H9 (cell line): ENCODE measurements around the gene SGIP1. TPM values are rescaled to one million over a fixed set of nuclear protein-coding genes. Genes with fewer than 3 reads are reported as not detected.

ENCODE experiments used
- DNase-seq: peaks from one replicate; pipeline ENCODE4 v3.0.0-alpha.2; 2017
- H2AFZ ChIP-seq: one replicate; pipeline ENCODE4 v1.6.1; 2013; ENCODE audit warnings: mild to moderate bottlenecking, low read length, control low read depth, moderate library complexity
- H2AK5ac ChIP-seq: 2 replicates; pipeline ENCODE4 v1.6.1; 2013; ENCODE audit warnings: low read length, control low read depth, mixed read lengths; ENCODE audit not compliant: insufficient read length
- H2BK120ac ChIP-seq: one replicate; pipeline ENCODE4 v1.6.1; 2013; ENCODE audit warnings: low read depth, mild to moderate bottlenecking, low read length, control low read depth, inconsistent platforms; ENCODE audit not compliant: poor library complexity, severe bottlenecking
- H2BK12ac ChIP-seq: 2 replicates; pipeline ENCODE4 v1.6.1; 2013; ENCODE audit warnings: low read length, control low read depth, mixed read lengths, low read depth; ENCODE audit not compliant: insufficient read length
- H2BK15ac ChIP-seq: 2 replicates; pipeline ENCODE4 v1.6.1; 2013; ENCODE audit warnings: low read depth, low read length, control low read depth
- H2BK20ac ChIP-seq: one replicate; pipeline ENCODE4 v1.6.1; 2013; ENCODE audit warnings: low read depth, mild to moderate bottlenecking, low read length, control low read depth, inconsistent platforms; ENCODE audit not compliant: poor library complexity, severe bottlenecking
- H2BK5ac ChIP-seq: 2 replicates; pipeline ENCODE4 v1.6.1; 2013; ENCODE audit warnings: low read length, control low read depth, mixed read lengths; ENCODE audit not compliant: insufficient read length
- H3K14ac ChIP-seq: 2 replicates; pipeline ENCODE4 v1.6.1; 2013; ENCODE audit warnings: low read length, control low read depth; ENCODE audit not compliant: insufficient read depth
- H3K18ac ChIP-seq: 2 replicates; pipeline ENCODE4 v1.6.1; 2013; ENCODE audit warnings: low read depth, mild to moderate bottlenecking, mixed read lengths, low read length, control low read depth; ENCODE audit not compliant: insufficient read length
- H3K23ac ChIP-seq: 2 replicates; pipeline ENCODE4 v1.6.1; 2013; ENCODE audit warnings: low read length, control low read depth, mixed read lengths, low read depth; ENCODE audit not compliant: insufficient read length
- H3K23me2 ChIP-seq: 2 replicates; pipeline ENCODE4 v1.6.1; 2013; ENCODE audit warnings: low read depth, mild to moderate bottlenecking, mixed read lengths, low read length, control low read depth; ENCODE audit not compliant: insufficient read length, poor library complexity, severe bottlenecking
- H3K27ac ChIP-seq: 2 replicates; pipeline ENCODE4 v1.5.1; 2013; ENCODE audit warnings: low read length, control low read depth, mixed read lengths, low read depth; ENCODE audit not compliant: insufficient read length
- H3K27me3 ChIP-seq: 2 replicates; pipeline ENCODE4 v1.6.1; 2013; ENCODE audit warnings: low read length, control low read depth, inconsistent platforms; ENCODE audit not compliant: insufficient read depth
- H3K4ac ChIP-seq: 2 replicates; pipeline ENCODE4 v1.6.1; 2013; ENCODE audit warnings: low read depth, mild to moderate bottlenecking, control low read depth, inconsistent platforms, low read length, moderate library complexity
- H3K4me1 ChIP-seq: 2 replicates; pipeline ENCODE4 v1.6.1; 2013; ENCODE audit warnings: low read length, control low read depth, inconsistent platforms; ENCODE audit not compliant: insufficient read depth
- H3K4me2 ChIP-seq: 2 replicates; pipeline ENCODE4 v1.6.1; 2013; ENCODE audit warnings: low read length, control low read depth, mixed read lengths; ENCODE audit not compliant: insufficient read length, insufficient read depth
- H3K56ac ChIP-seq: 2 replicates; pipeline ENCODE4 v1.6.1; 2013; ENCODE audit warnings: low read depth, mild to moderate bottlenecking, mixed read lengths, low read length, control low read depth; ENCODE audit not compliant: insufficient read length
- H3K79me1 ChIP-seq: 2 replicates; pipeline ENCODE4 v1.6.1; 2013; ENCODE audit warnings: low read depth, mild to moderate bottlenecking, moderate library complexity, low read length, control low read depth, inconsistent platforms; ENCODE audit not compliant: insufficient read depth, poor library complexity, severe bottlenecking
- H3K79me2 ChIP-seq: 2 replicates; pipeline ENCODE4 v1.6.1; 2013; ENCODE audit warnings: low read length, control low read depth, inconsistent platforms; ENCODE audit not compliant: insufficient read depth
- H3K9ac ChIP-seq: 2 replicates; pipeline ENCODE4 v1.6.1; 2013; ENCODE audit warnings: low read length, control low read depth, mixed read lengths; ENCODE audit not compliant: insufficient read length; ENCODE audit errors: extremely low read depth
- H3K9me3 ChIP-seq: one replicate; pipeline ENCODE4 v1.6.1; 2013; ENCODE audit warnings: low read depth, low read length, inconsistent platforms; ENCODE audit not compliant: control insufficient read depth
- H3T11ph ChIP-seq: one replicate; pipeline ENCODE4 v1.6.1; 2013; ENCODE audit warnings: mild to moderate bottlenecking, low read length, control low read depth, inconsistent platforms
- H4K20me1 ChIP-seq: one replicate; pipeline ENCODE4 v1.6.1; 2013; ENCODE audit not compliant: control insufficient read depth, insufficient read length, insufficient read depth
- H4K5ac ChIP-seq: 2 replicates; pipeline ENCODE4 v1.6.1; 2013; ENCODE audit warnings: low read depth, mild to moderate bottlenecking, mixed read lengths, low read length, control low read depth; ENCODE audit not compliant: insufficient read length
- H4K8ac ChIP-seq: replicated peaks from 2 replicates; pipeline ENCODE4 v1.6.1; 2013; ENCODE audit warnings: low read length, control low read depth, mixed read lengths, low read depth; ENCODE audit not compliant: insufficient read length
- H4K91ac ChIP-seq: 2 replicates; pipeline ENCODE4 v1.6.1; 2013; ENCODE audit warnings: low read depth, mild to moderate bottlenecking, moderate library complexity, mixed read lengths, low read length, control low read depth; ENCODE audit not compliant: insufficient read length
- H3K27ac Mint-ChIP-seq, 3 experiments: 2 replicates in 2 of 3; 3 replicates in 1 of 3; pipeline ENCODE4 v1.8.0; 2020 to 2021; ENCODE audit warnings: mixed read lengths in 3 of 3, mild to moderate bottlenecking in 1 of 3, moderate library complexity in 1 of 3
- H3K27me3 Mint-ChIP-seq: 2 replicates; pipeline ENCODE4 v1.8.0; 2021; ENCODE audit warnings: low read depth, mild to moderate bottlenecking, moderate library complexity, mixed read lengths
- H3K36me3 Mint-ChIP-seq, 3 experiments: 2 replicates in 2 of 3; 3 replicates in 1 of 3; pipeline ENCODE4 v1.8.0; 2020 to 2021; ENCODE audit warnings: low read depth in 3 of 3, mixed read lengths in 3 of 3; ENCODE audit not compliant: insufficient read depth in 1 of 3
- H3K4me1 Mint-ChIP-seq, 2 experiments: 2 replicates each; pipeline ENCODE4 v1.8.0; 2020; ENCODE audit warnings: mixed read lengths in 2 of 2
- H3K4me3 Mint-ChIP-seq, 2 experiments: 2 replicates in 1 of 2; 3 replicates in 1 of 2; pipeline ENCODE4 v1.8.0; 2020 to 2021; ENCODE audit warnings: mild to moderate bottlenecking in 2 of 2, mixed read lengths in 2 of 2, moderate library complexity in 1 of 2
- H3K9me3 Mint-ChIP-seq, 2 experiments: 2 replicates in 1 of 2; 3 replicates in 1 of 2; pipeline ENCODE4 v1.8.0; 2020; ENCODE audit warnings: mild to moderate bottlenecking in 2 of 2, mixed read lengths in 2 of 2, moderate library complexity in 1 of 2
- CTCF ChIP-seq: fragments of 200-600 bp; sonication (generic); conservative IDR thresholded peaks from 3 replicates; pipeline ENCODE4 v1.8.0; 2021; ENCODE audit warnings: antibody characterized with exemption, mild to moderate bottlenecking
- total RNA-seq: library from RNA; stranded (reverse); gene quantifications from 2 replicates; pipeline ENCODE4 v1.2.1, GENCODE V29; 2021

The SGIP1 gene
- total RNA-seq, 1 experiment from 2014 or later = 1.5 TPM

DNA sequence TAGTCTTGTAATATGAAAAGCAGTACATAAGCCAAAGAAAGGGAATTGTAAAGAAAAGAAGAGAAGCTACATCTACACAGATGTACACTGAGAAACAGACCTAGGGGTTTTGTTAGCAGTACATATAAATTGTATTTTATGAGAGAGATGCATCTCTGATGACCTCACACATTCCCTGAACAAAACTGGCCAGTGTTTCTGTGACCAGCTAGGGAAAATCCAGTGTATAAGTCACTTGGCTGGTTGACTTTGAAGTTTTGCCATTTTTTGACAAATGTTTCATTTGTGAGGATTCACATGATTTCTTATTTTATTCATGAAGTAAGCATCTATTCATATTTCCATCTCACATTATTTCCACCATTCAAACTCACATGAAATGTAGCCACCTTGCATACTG, 190.0 kb downstream of the SGIP1 start:
- Mint-ChIP-seq H3K9me3 (peaks cover 0 to 4% of the 10 kb centered on the region in 2 experiments; a peak in 2 of 5 replicates), H3K4me3 (no peak overlapping the region), H3K36me3 (no peaks in the 10 kb centered on the region), H3K27me3 (peaks cover 7% of the 10 kb centered on the region), H3K4me1 (peaks cover 3 to 4% of the 10 kb centered on the region in 2 experiments; a peak in 3 of 4 replicates), H3K27ac (no peak overlapping the region)
- Histone ChIP-seq H3K4me1 (peaks cover 3% of the 10 kb centered on the region; the same call in 1 of the 2 replicates), H3K79me2 (no peaks in the 10 kb centered on the region), H3K9ac (no peak overlapping the region), H3K18ac (no peak overlapping the region), H3K14ac (no peak overlapping the region), H4K5ac (no peak overlapping the region), H3T11ph (no peak overlapping the region), H2BK5ac (no peak overlapping the region), H4K91ac (no peak overlapping the region), H4K8ac (no peak overlapping the region), H3K23ac (no peak overlapping the region), H3K79me1 (no peaks in the 10 kb centered on the region), H2BK15ac (no peak overlapping the region), H3K4ac (no peak overlapping the region), H2BK12ac (no peak overlapping the region), H2AK5ac (no peak overlapping the region), H3K23me2 (no peaks in the 10 kb centered on the region), H3K9me3 (no peaks in the 10 kb centered on the region), H2BK120ac (no peak overlapping the region), H3K27ac (no peak overlapping the region), H3K4me2 (no peak overlapping the region), H2BK20ac (no peak overlapping the region), H2AFZ (no peak overlapping the region), H3K27me3 (0 out of 2 replicates have a peak, but pooled peaks cover 2% of the 10 kb centered on the region), H4K20me1 (no peaks in the 10 kb centered on the region), H3K56ac (no peak overlapping the region)
- TF ChIP-seq CTCF = no peak
- DNase-seq = no peak
